Measurements from ENCODE around the gene FAAP100. TPM values are rescaled to one million over a fixed set of nuclear protein-coding genes. Genes with fewer than 3 reads are reported as not detected.

FAAP100 gene
- total and polyA plus RNA-seq, 2 donors (not counting 1 experiment from before 2014, with no cell fraction given) = 62.0 to 72.7 TPM

DNA sequence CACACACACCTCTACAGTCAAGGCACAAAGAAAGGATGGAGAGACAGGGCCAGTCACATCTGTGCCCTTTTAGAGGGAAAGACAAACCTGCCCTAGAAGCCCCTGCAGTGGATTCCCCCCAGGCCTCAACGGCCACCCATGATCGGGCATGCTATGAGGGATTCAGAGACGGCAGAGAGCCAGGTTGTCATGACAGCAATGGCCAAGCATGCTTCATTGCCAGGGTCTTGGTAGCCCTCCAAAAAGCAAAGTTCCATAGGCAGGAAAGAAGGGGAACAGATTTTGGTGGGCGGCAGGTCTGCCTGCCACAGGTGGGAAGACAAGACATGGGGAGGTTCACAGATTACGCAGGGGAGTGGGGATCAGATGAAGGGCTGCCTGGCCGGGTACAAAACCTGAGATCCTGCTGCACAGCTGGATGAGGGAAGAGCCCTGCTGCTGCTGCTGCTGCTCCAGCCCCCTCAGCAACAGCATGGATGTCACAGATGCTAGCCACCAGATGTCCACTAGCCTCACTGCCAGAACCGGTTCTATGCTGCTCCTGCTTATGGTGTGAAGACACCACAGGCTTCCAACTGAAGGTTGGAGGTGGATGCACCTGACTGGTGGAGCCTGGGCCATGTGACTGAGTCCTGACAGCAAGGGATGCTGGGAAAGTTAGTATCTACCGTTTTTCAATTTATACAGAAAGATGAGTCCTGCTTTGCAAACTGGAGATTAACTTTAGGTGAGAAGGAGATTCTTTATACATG, 57.4 kb downstream of the FAAP100 start:
- ATAC-seq (ENCODE audit: low read depth) = no peak
- no peak overlapping the region for H3K4me2 ChIP-seq (replicated peaks; ENCODE audit: low read depth, low read length, poor library complexity, severe bottlenecking)
- H3K36me3 ChIP-seq (replicated peaks in 1 of 2; ENCODE audit: control extremely low read depth in 1 of 2, control insufficient read depth in 1 of 2, extremely low read depth in 1 of 2, insufficient read depth in 2 of 2, low read length in 1 of 2) = no peaks in the 10 kb centered on the region
- WGBS (ENCODE audit: insufficient coverage) = 84% methylated on average over 7 of the region's 8 CpGs
- H3K9me3 ChIP-seq (ENCODE audit: control extremely low read depth in 1 of 3, control insufficient read depth in 2 of 3, insufficient read depth in 1 of 3, low read length in 2 of 3) = peaks cover 0 to 4% (median 0%) of the 10 kb centered on the region in 3 donors
- H3K27ac ChIP-seq (ENCODE audit: low read length in 2 of 2) = no peak overlapping the region
- H3K4me3 ChIP-seq (ENCODE audit: control extremely low read depth in 1 of 5, extremely low read depth in 1 of 5, insufficient read depth in 1 of 5, low read depth in 2 of 5, low read length in 4 of 5) = no peak overlapping the region
- H3K4me1 ChIP-seq (ENCODE audit: control insufficient read depth in 2 of 2, insufficient read depth in 2 of 2, low read length in 2 of 2) = no peaks in the 10 kb centered on the region
- CTCF ChIA-PET = interaction anchor here (0.7 kb wide), 1 partner anchor 139 kb away, joined by 4 read pairs; no protein-coding TSS in a partner anchor
- H3K9me3 Mint-ChIP-seq (ENCODE audit: insufficient read depth) = no peaks in the 10 kb centered on the region
- intact Hi-C loops (cut with micrococcal nuclease) = no loop called here
- peaks cover 12% of the 10 kb centered on the region for H3K27me3 Mint-ChIP-seq
- POLR2A ChIA-PET = no interaction called here
- H4K20me1 ChIP-seq (ENCODE audit: control insufficient read depth, insufficient read depth, low read length, poor library complexity, severe bottlenecking) = no peaks in the 10 kb centered on the region
- TF ChIP-seq EZH2 (IDR thresholded peaks at IDR 0.05; ENCODE audit: borderline replicate concordance, insufficient read depth, low read depth, low read length, poor library complexity, severe bottlenecking) = no peak
- TF ChIP-seq, protein P1, sequence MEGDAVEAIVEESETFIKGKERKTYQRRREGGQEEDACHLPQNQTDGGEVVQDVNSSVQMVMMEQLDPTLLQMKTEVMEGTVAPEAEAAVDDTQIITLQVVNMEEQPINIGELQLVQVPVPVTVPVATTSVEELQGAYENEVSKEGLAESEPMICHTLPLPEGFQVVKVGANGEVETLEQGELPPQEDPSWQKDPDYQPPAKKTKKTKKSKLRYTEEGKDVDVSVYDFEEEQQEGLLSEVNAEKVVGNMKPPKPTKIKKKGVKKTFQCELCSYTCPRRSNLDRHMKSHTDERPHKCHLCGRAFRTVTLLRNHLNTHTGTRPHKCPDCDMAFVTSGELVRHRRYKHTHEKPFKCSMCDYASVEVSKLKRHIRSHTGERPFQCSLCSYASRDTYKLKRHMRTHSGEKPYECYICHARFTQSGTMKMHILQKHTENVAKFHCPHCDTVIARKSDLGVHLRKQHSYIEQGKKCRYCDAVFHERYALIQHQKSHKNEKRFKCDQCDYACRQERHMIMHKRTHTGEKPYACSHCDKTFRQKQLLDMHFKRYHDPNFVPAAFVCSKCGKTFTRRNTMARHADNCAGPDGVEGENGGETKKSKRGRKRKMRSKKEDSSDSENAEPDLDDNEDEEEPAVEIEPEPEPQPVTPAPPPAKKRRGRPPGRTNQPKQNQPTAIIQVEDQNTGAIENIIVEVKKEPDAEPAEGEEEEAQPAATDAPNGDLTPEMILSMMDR (IDR thresholded peaks at IDR 0.05) = no peak
- H3K27ac Mint-ChIP-seq = no peak overlapping the region
- no peak for DNase-seq
- H3K4me1 Mint-ChIP-seq = no peaks in the 10 kb centered on the region
- H3K27me3 ChIP-seq (replicated peaks in 1 of 4; ENCODE audit: control extremely low read depth in 1 of 4, control insufficient read depth in 3 of 4, insufficient read depth in 4 of 4, low read length in 3 of 4) = peaks cover 0 to 10% (median 4%) of the 10 kb centered on the region in 4 experiments
- H3K4me3 Mint-ChIP-seq = no peak overlapping the region
- H3K79me2 ChIP-seq (ENCODE audit: control insufficient read depth, insufficient read depth, low read length) = no peaks in the 10 kb centered on the region
- H3K9ac ChIP-seq (ENCODE audit: low read length) = no peak overlapping the region
- H2AFZ ChIP-seq (ENCODE audit: insufficient read depth, low read depth, low read length, poor library complexity, severe bottlenecking) = no peak overlapping the region

Measured in B cell (primary cell).